HG03064 (cell line): Measurements from ENCODE around the gene OR3A3.
"Not testable (repeated sequence)": the region's sequence is repeated elsewhere in the genome, so short reads cannot be mapped to it uniquely, and the experiment has no call there.

ENCODE experiments used
- ATAC-seq: cut with Tn5 transposase; IDR thresholded peaks from one replicate; pipeline ENCODE4 v1.9.1; 2021; ENCODE audit warnings: low read depth; ENCODE audit not compliant: unreplicated experiment

The OR3A3 gene

DNA sequence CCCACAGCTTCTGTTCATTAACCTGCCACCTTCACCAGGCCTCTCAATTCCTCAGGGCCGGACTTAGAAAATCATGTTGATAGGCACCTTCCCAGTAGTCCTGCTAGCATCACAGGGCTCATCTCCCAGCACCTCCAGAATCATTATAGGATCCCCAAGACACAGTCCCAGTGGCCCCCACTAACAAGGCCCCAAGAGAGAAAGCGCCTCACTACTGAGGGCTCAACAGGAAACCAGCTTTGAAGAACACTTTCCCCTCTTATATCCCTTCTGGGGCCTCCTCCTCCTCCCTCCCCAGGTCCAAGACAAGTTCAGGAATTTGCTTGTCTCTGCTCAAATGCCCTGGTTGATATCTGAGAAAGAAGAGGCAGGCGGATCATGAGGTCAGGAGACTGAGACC, at the start of gene OR3A3:
Gene OR3A3, plus strand, starts transcription at position 301 of the 400 bp plus-strand sequence.
- no peak for ATAC-seq

DNA sequence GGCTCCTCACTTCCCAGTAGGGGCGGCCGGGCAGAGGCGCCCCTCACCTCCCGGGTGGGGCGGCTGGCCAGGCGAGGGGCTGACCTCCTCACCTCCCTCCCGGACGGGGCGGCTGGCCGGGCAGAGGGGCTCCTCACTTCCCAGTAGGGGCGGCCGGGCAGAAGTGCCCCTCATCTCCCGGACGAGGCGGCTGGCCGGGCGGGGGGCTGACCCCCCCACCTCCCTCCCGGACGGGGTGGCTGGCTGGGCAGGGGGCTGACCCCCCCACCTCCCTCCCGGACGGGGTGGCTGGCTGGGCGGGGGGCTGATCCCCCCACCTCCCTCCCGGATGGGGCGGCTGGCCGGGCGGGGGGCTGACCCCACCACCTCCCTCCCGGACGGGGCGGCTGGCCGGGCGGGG, 40.0 kb upstream of the OR3A3 start:
- not testable (repeated sequence) for ATAC-seq

DNA sequence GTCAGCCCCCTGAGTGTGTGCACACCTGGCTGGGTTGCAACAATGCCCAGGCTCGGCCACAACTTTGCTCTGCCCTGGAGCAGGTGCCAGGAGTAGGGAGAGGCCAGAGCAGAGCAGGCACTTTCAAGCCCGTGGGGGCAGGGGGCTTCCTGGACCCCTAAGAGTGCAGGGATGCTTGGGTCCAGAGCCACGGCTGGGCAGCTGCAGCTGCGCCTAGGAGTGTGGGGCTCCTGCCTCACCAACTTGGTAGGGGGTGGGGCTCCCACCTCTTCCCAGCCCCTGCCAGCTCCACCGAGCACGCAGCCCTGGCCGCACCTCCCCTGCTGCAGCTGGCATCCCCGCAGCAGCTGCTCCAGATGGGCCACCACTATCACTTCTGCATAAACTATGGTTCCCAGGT, 32.8 kb upstream of the OR3A3 start:
- no peak for ATAC-seq

- no peak for ATAC-seq
These were observed 29.2 kb upstream of the OR3A3 start for GRCh38 chr17:3381957-3382356.

DNA sequence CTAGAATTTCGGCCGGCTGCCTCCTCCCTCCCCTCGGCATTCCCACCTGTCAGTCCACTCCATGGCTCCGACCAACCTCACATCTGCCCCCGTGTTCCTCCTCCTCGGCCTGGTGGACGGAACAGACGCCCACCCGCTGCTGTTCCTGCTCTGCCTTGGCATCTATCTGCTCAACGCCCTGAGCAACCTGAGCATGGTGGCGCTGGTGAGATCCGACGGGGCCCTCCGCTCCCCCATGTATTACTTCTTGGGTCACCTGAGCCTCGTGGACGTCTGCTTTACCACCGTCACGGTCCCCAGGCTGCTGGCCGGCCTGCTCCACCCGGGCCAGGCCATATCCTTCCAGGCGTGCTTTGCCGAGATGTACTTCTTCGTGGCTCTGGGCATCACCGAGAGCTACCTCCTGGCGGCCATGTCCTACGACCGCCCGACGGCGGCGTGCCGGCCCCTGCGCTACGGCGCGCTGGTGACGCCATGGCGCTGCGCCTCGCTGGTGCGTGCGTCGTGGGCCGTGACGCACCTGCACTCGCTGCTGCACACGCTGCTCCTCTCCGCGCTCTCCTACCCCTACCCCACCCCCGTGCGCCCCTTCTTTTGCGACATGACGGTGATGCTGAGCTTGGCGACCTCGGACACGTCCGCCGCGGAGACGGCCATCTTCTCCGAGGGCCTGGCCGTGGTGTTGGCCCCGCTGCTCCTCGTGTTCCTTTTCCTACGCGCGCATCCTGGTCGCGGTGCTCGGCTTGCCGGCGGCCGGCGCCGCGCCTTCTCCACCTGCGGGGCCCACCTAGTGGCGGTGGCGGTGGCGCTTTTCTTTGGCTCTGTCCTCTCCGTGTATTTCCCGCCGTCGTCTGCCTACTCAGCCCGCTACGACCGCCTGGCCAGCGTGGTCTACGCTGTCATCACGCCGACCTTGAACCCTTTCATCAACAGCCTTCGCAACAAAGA, 25.0 kb upstream of the OR3A3 start, which contains the start of gene OR3A2:
Gene OR3A2, minus strand, starts transcription at position 440 of the 948 bp plus-strand sequence.
- no peak for ATAC-seq

- ATAC-seq = no peak
These were observed 21.4 kb upstream of the OR3A3 start for GRCh38 chr17:3389791-3390190.

GRCh38 chr17:3397801-3398200, 13.4 kb upstream of the OR3A3 start:
- not testable (repeated sequence) for ATAC-seq

DNA sequence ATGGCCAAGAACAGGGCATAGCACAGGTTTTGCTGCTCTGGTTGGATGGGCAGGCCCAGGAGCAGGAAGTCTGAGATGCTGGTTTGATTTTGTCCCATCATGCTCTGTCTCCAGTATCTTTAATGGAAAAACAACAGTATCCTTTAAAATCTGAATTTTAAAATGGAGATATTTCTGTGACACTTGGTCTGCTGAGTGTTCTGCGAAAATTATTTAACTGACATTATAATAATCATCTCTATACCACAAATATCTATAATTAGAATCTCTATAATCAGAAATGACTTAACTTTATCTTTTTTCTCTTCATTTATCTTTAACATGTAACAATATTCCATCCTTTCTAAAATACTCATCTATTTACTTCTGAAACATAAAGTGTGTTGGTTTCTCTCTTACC, 12.9 kb upstream of the OR3A3 start, which contains the start of gene OR1E1:
Gene OR1E1, minus strand, starts transcription at position 101 of the 400 bp plus-strand sequence. Its CDS starts 0 bp downstream, at position 101.
- ATAC-seq = no peak

- no peak for ATAC-seq
These were observed 11.1 kb upstream of the OR3A3 start for GRCh38 chr17:3400055-3400454.

GRCh38 chr17:3401786-3402185, 9.4 kb upstream of the OR3A3 start:
- no peak for ATAC-seq

- ATAC-seq = not testable (repeated sequence)
These were observed 7.3 kb upstream of the OR3A3 start for GRCh38 chr17:3403856-3404255.

DNA sequence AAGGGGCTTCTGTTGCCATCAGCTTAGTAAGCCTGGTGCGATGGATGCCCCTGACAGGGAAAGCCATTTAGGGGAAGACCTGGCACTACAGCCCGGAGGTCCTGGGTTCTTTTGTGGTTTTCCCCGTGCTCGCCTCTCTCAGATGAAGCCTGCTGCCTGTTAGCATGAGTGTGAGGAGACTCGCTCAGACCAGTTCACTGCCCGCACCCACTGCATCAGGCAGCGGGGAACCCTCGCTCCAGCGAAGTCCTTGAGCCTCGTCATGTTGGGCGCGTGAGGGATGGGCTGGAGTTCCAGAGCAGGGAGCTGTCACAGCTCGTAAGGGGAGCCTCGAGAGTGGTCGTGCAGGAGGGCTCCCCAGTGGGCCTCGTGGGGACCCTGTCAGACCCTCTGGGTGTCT, 1.0 kb downstream of the OR3A3 start:
- ATAC-seq = not testable (repeated sequence)

DNA sequence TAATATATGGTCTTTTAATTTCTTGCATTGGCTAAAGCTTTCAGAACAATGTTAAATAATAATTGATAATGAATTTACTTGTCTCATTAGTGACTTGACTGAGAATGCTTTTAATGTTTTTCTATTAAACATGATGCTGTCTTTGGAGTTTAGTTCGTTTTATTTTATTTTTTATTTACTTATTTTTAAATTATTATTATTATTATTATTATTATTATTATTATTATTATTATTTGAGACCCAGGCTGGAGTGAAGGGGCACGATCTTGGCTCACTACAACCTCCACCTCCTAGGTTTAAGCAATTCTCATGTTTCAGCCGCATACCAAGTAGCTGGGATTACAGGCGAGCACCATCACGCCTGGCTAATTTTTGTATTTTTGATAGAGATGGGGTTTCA, 4.4 kb downstream of the OR3A3 start:
- ATAC-seq = no peak

GRCh38 chr17:3418222-3418621, 7.1 kb downstream of the OR3A3 start:
- ATAC-seq = no peak

DNA sequence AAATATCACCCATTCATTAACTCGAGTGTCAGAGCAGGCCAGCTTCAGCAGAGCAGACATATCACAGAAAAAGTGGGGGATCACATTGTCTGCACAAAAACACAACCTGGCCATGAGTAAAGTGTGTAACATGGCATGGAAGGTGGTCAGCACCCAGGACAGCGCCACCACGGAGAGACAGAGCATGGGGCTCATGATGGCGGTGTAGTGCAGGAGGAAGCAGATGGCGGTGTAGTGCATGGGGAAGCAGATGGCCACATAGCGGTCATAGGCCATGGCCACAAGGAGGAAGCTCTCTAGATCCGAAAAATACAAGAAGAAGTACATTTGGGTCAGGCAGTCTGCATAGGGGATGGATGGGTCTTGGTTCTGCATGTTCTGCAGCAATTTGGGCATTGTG, 22.0 kb downstream of the OR3A3 start:
- not testable (repeated sequence) for ATAC-seq

DNA sequence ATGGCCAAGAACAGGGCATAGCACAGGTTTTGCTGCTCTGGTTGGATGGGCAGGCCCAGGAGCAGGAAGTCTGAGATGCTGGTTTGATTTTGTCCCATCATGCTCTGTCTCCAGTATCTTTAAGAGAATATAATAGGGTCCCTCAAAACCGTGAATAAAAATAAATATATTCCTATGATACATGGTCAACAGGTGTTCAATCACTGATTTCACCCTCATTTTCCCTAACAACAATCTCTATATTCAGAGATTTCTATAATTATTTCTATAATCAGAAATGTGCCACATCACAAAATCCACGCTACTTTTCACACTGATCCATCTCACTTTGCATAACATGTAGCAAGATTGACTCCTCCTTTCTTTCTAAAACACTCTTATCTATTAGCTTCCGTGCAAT, 22.6 kb downstream of the OR3A3 start, which contains the start of gene OR1E2:
Gene OR1E2, minus strand, starts transcription at position 101 of the 400 bp plus-strand sequence. Its CDS starts 0 bp downstream, at position 101.
- no peak for ATAC-seq

DNA sequence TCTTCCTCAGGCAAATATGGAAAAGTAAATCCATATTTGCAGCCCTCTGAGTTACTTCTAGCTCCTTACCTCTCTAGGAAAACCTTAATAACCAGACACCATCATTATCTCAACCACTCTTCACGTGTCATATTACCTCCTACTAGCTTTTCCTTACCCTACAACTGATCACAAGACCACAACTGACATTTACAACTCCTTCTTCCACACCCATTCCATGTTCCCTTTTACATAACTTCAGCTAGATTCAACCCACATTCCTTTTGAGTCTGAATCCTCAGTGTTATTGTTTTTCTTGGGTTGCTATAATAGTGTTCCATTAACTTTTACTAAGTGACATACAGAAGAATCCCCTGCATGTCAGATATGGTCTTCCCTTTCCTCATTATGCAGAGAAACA, 27.2 kb downstream of the OR3A3 start:
- ATAC-seq = no peak

DNA sequence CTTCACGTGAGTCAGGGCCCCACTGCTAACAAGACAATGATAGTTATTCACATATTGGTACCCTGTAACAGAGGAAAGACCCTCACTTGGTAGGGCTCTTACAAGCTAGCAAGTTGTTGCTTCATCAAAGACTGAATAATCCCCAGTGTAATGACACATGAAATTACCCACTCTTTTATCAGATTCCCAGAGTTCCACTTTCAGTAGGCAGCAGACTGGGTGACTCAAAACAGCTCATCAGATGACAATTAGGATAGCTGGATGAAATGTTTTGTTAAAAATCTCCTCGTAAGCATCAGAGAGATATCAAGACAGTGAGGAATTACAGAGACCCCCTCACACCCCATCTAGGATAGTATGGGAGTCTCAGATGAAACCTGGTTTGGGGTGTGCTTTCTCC, 29.3 kb downstream of the OR3A3 start:
- ATAC-seq = no peak

DNA sequence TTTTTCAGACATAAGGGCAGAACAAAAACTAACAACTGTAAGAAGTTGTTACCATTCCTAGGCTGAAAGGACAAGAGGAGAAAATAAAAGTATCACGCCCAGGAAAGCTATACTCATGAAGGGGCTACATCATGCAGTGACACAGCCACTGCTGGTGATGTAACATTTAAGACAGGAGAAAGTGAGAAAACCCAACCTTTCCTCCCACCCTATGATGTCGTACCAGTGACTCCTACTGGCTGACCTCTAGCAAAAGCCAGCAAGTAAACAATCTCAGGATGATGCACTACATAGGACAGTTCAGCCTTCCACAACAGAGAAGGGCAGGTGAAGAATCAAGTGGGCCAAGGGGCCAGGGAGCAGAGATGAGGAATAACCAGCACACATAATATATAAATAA, 36.5 kb downstream of the OR3A3 start:
- no peak for ATAC-seq

GRCh38 chr17:3448059-3448665, 37.0 kb downstream of the OR3A3 start:
- no peak for ATAC-seq

DNA sequence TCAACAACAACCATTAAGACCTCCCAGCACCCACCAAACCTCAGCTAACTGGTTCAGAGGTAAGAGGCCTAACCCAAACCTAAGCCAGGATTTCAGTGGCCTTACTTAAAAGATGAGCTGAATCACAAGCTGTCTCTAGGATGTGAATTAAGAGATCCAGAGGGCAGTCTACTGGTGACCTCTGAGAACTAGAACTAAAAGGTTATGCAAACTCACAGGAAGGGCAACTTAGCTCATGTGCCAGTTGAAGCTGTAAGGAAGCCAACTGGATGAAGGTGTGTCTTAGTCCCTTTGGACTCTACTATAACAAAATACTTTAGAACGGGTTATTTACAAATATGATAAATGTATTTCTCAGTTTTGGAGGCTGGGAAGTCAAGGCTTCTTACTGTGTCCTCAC, 55.2 kb downstream of the OR3A3 start:
- ATAC-seq = not testable (repeated sequence)
